T-helper 2 cell treated with Interferon-gamma antibody and Interleukin-4, amounts not matched to agents 5 μg/mL and 100 μg/mL, for 36 hours (primary cell): ENCODE measurements around the gene PAQR6.
A peak's percentile ranks its signal among the peaks of the same experiment; 100 is the strongest.
"Not testable (repeated sequence)": the region's sequence is repeated elsewhere in the genome, so short reads cannot be mapped to it uniquely, and the experiment has no call there.

ENCODE experiments used
- DNase-seq: peaks from one replicate; pipeline ENCODE4 v3.0.0; 2021; ENCODE audit warnings: low spot score
- H3K27ac Mint-ChIP-seq: one replicate; pipeline ENCODE4 v1.8.0; 2021; ENCODE audit warnings: mild to moderate bottlenecking, mixed read lengths
- H3K27me3 Mint-ChIP-seq: one replicate; pipeline ENCODE4 v1.8.0; 2021; ENCODE audit warnings: low read depth, mixed read lengths
- H3K36me3 Mint-ChIP-seq: one replicate; pipeline ENCODE4 v1.8.0; 2021; ENCODE audit warnings: low read depth, mixed read lengths
- H3K4me1 Mint-ChIP-seq: one replicate; pipeline ENCODE4 v1.8.0; 2021; ENCODE audit warnings: low read depth, mixed read lengths
- H3K4me3 Mint-ChIP-seq: one replicate; pipeline ENCODE4 v1.8.0; 2022; ENCODE audit warnings: mild to moderate bottlenecking, moderate library complexity, mixed read lengths
- H3K9me3 Mint-ChIP-seq: one replicate; pipeline ENCODE4 v1.8.0; 2021; ENCODE audit warnings: mixed read lengths

The PAQR6 gene

GRCh38 chr1:156233426-156234127, 14.3 kb downstream of the PAQR6 start:
- Mint-ChIP-seq H3K27ac (no peak overlapping the region), H3K9me3 (no peaks in the 10 kb centered on the region), H3K4me1 (peaks cover 11% of the 10 kb centered on the region), H3K36me3 (peaks cover 32% of the 10 kb centered on the region), H3K4me3 (no peak overlapping the region), H3K27me3 (no peaks in the 10 kb centered on the region)
- no peak for DNase-seq

GRCh38 chr1:156232201-156232894, 15.5 kb downstream of the PAQR6 start:
- Mint-ChIP-seq H3K9me3 (no peaks in the 10 kb centered on the region), H3K27ac (no peak overlapping the region), H3K36me3 (peaks cover 31% of the 10 kb centered on the region), H3K4me3 (no peak overlapping the region), H3K4me1 (peaks cover 15% of the 10 kb centered on the region), H3K27me3 (no peaks in the 10 kb centered on the region)
- DNase-seq = no peak

- no peaks in the 10 kb centered on the region for H3K9me3 Mint-ChIP-seq
- H3K4me1 Mint-ChIP-seq = peaks cover 27% of the 10 kb centered on the region
- peak overlapping the region; percentile 66 for H3K27ac Mint-ChIP-seq
- peaks cover 33% of the 10 kb centered on the region for H3K36me3 Mint-ChIP-seq
- DNase-seq = no peak
- no peak overlapping the region for H3K4me3 Mint-ChIP-seq
- H3K27me3 Mint-ChIP-seq = no peaks in the 10 kb centered on the region
Observed at GRCh38 chr1:156230473-156230837, 17.4 kb downstream of the PAQR6 start.

GRCh38 chr1:156229809-156230472, 17.9 kb downstream of the PAQR6 start:
- DNase-seq = no peak
- H3K27ac Mint-ChIP-seq = peak overlapping the region; percentile 66
- H3K9me3 Mint-ChIP-seq = no peaks in the 10 kb centered on the region
- peaks cover 30% of the 10 kb centered on the region for H3K4me1 Mint-ChIP-seq
- H3K27me3 Mint-ChIP-seq = no peaks in the 10 kb centered on the region
- H3K4me3 Mint-ChIP-seq = no peak overlapping the region
- H3K36me3 Mint-ChIP-seq = peaks cover 35% of the 10 kb centered on the region

- no peak for DNase-seq
- no peaks in the 10 kb centered on the region for H3K9me3 Mint-ChIP-seq
- H3K27ac Mint-ChIP-seq = no peak overlapping the region
- H3K36me3 Mint-ChIP-seq = peaks cover 37% of the 10 kb centered on the region
- H3K4me1 Mint-ChIP-seq = peaks cover 34% of the 10 kb centered on the region
- H3K27me3 Mint-ChIP-seq = no peaks in the 10 kb centered on the region
- H3K4me3 Mint-ChIP-seq = no peak overlapping the region
Observed at GRCh38 chr1:156228501-156228900, 19.4 kb downstream of the PAQR6 start.

GRCh38 chr1:156226782-156227181, 21.1 kb downstream of the PAQR6 start:
- Mint-ChIP-seq H3K4me3 (peak overlapping the region; percentile 44), H3K4me1 (peaks cover 50% of the 10 kb centered on the region), H3K27ac (peak overlapping the region; percentile 80), H3K9me3 (no peaks in the 10 kb centered on the region), H3K36me3 (peaks cover 49% of the 10 kb centered on the region), H3K27me3 (no peaks in the 10 kb centered on the region)
- DNase-seq = no peak

GRCh38 chr1:156226116-156226538, 21.7 kb downstream of the PAQR6 start:
- Mint-ChIP-seq H3K9me3 (no peaks in the 10 kb centered on the region), H3K27me3 (no peaks in the 10 kb centered on the region), H3K4me1 (peaks cover 57% of the 10 kb centered on the region), H3K27ac (peak overlapping the region; percentile 80), H3K36me3 (peaks cover 56% of the 10 kb centered on the region), H3K4me3 (peak overlapping the region; percentile 44)
- DNase-seq = peak; percentile 39

- H3K4me3 Mint-ChIP-seq = peak overlapping the region; percentile 68
- peaks cover 60% of the 10 kb centered on the region for H3K4me1 Mint-ChIP-seq
- no peaks in the 10 kb centered on the region for H3K9me3 Mint-ChIP-seq
- H3K36me3 Mint-ChIP-seq = peaks cover 58% of the 10 kb centered on the region
- H3K27me3 Mint-ChIP-seq = no peaks in the 10 kb centered on the region
- peak overlapping the region; percentile 90 for H3K27ac Mint-ChIP-seq
- no peak for DNase-seq
Observed at GRCh38 chr1:156225677-156226014, 22.2 kb downstream of the PAQR6 start.

GRCh38 chr1:156221986-156222692, 25.7 kb downstream of the PAQR6 start:
- DNase-seq = no peak

GRCh38 chr1:156220226-156220625, 27.6 kb downstream of the PAQR6 start:
- H3K4me1 Mint-ChIP-seq = peaks cover 55% of the 10 kb centered on the region
- no peak overlapping the region for H3K4me3 Mint-ChIP-seq
- H3K36me3 Mint-ChIP-seq = peaks cover 49% of the 10 kb centered on the region
- no peaks in the 10 kb centered on the region for H3K27me3 Mint-ChIP-seq
- H3K27ac Mint-ChIP-seq = peak overlapping the region; percentile 64
- H3K9me3 Mint-ChIP-seq = no peaks in the 10 kb centered on the region
- DNase-seq = no peak

More at GRCh38 chr1:156221986-156222692, 25.7 kb downstream of the PAQR6 start:
- Mint-ChIP-seq H3K27ac (peak overlapping the region; percentile 91), H3K9me3 (no peaks in the 10 kb centered on the region), H3K4me1 (peaks cover 66% of the 10 kb centered on the region), H3K27me3 (no peaks in the 10 kb centered on the region), H3K4me3 (peak overlapping the region; percentile 18), H3K36me3 (peaks cover 60% of the 10 kb centered on the region)

GRCh38 chr1:156217871-156218270, 30.0 kb downstream of the PAQR6 start:
- Mint-ChIP-seq H3K4me1 (peaks cover 54% of the 10 kb centered on the region), H3K27ac (peak overlapping the region; percentile 91)

GRCh38 chr1:156216361-156217086, 31.3 kb downstream of the PAQR6 start:
- H3K27me3 Mint-ChIP-seq, H3K9me3 Mint-ChIP-seq, DNase-seq, H3K4me3 Mint-ChIP-seq, H3K27ac Mint-ChIP-seq: not testable (repeated sequence)
- peaks cover 50% of the 10 kb centered on the region for H3K4me1 Mint-ChIP-seq
- H3K36me3 Mint-ChIP-seq = peaks cover 50% of the 10 kb centered on the region

More at GRCh38 chr1:156217871-156218270, 30.0 kb downstream of the PAQR6 start:
- DNase-seq = peak; percentile 72
- Mint-ChIP-seq H3K9me3 (no peaks in the 10 kb centered on the region), H3K4me3 (peak overlapping the region; percentile 75), H3K36me3 (peaks cover 55% of the 10 kb centered on the region), H3K27me3 (no peaks in the 10 kb centered on the region)

- H3K27ac Mint-ChIP-seq = peak overlapping the region; percentile 93
- no peaks in the 10 kb centered on the region for H3K9me3 Mint-ChIP-seq
- peak overlapping the region; percentile 97 for H3K4me3 Mint-ChIP-seq
- no peaks in the 10 kb centered on the region for H3K27me3 Mint-ChIP-seq
- H3K4me1 Mint-ChIP-seq = peaks cover 38% of the 10 kb centered on the region
- no peak for DNase-seq
- H3K36me3 Mint-ChIP-seq = peaks cover 48% of the 10 kb centered on the region
Observed at GRCh38 chr1:156214024-156214748, 33.7 kb downstream of the PAQR6 start.
